ENCODE results near the gene MRPL40.

DNA sequence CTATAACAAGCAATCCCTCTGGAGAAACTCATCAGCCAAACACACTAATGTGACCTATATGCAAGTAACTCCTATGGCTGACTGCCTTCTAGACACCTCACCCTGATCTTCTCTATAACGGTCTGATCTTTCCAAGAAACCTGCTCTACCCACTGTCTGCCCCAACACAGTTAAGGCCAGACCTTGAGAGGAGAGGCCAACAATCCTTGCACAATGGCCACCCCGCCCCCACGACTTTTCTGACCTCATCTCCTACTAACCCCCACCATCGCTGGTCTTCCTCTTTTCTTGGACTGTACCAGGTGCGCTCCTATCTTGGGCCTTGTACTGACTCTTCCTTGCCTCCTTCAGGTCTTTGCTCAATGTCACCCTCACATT, 13.3 kb upstream of the MRPL40 start:
- TF ChIP-seq, protein P1, sequence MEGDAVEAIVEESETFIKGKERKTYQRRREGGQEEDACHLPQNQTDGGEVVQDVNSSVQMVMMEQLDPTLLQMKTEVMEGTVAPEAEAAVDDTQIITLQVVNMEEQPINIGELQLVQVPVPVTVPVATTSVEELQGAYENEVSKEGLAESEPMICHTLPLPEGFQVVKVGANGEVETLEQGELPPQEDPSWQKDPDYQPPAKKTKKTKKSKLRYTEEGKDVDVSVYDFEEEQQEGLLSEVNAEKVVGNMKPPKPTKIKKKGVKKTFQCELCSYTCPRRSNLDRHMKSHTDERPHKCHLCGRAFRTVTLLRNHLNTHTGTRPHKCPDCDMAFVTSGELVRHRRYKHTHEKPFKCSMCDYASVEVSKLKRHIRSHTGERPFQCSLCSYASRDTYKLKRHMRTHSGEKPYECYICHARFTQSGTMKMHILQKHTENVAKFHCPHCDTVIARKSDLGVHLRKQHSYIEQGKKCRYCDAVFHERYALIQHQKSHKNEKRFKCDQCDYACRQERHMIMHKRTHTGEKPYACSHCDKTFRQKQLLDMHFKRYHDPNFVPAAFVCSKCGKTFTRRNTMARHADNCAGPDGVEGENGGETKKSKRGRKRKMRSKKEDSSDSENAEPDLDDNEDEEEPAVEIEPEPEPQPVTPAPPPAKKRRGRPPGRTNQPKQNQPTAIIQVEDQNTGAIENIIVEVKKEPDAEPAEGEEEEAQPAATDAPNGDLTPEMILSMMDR (IDR thresholded peaks at IDR 0.05; ENCODE audit: low read length): no peak
- TF ChIP-seq EZH2 (optimal IDR thresholded peaks at IDR 0.05; ENCODE audit: low read depth, low read length): no peak

All from MM.1S (cell line).